MM.1S (cell line): ENCODE results near the gene AATK.

Experiments used
- DNase-seq: peaks from one replicate; pipeline ENCODE4 v3.0.0-alpha.2; 2015
- H2AFZ ChIP-seq: fragments of 300-600 bp; sonication (generic); 2 replicates; pipeline ENCODE4 v1.6.0; 2016; ENCODE audit warnings: antibody characterized with exemption, low read length
- H3F3A ChIP-seq: fragments of 300-600 bp; sonication (generic); 2 replicates; pipeline ENCODE4 v1.6.1; 2016; ENCODE audit warnings: mild to moderate bottlenecking, antibody characterized with exemption, low read length, moderate library complexity, mixed read lengths; ENCODE audit not compliant: insufficient read depth
- H3K27ac ChIP-seq: fragments of 300-600 bp; sonication (generic); 2 replicates; pipeline ENCODE4 v1.5.1; 2016; ENCODE audit warnings: mild to moderate bottlenecking, low read length
- H3K27me3 ChIP-seq: fragments of 300-600 bp; sonication (generic); replicated peaks from 2 replicates; pipeline ENCODE4 v1.6.0; 2016; ENCODE audit warnings: low read length; ENCODE audit not compliant: insufficient read depth
- H3K36me3 ChIP-seq: fragments of 300-600 bp; sonication (generic); replicated peaks from 2 replicates; pipeline ENCODE4 v1.6.1; 2016; ENCODE audit warnings: mild to moderate bottlenecking, low read length, mixed read lengths; ENCODE audit not compliant: insufficient read depth
- H3K4me1 ChIP-seq: fragments of 300-600 bp; sonication (generic); 2 replicates; pipeline ENCODE4 v1.6.1; 2016; ENCODE audit warnings: low read length, mixed read lengths
- H3K4me2 ChIP-seq: fragments of 300-600 bp; sonication (generic); 2 replicates; pipeline ENCODE4 v1.6.0; 2016; ENCODE audit warnings: low read depth, low read length
- H3K4me3 ChIP-seq: fragments of 300-600 bp; sonication (generic); 2 replicates; pipeline ENCODE4 v1.5.1; 2016; ENCODE audit warnings: low read length, mixed read lengths
- H3K79me2 ChIP-seq: fragments of 300-600 bp; sonication (generic); 2 replicates; pipeline ENCODE4 v1.6.1; 2016; ENCODE audit warnings: mixed run types, low read length, mixed read lengths
- H3K9ac ChIP-seq: fragments of 300-600 bp; sonication (generic); 2 replicates; pipeline ENCODE4 v1.6.1; 2016; ENCODE audit warnings: low read length, mixed read lengths
- H3K9me2 ChIP-seq: fragments of 300-600 bp; sonication (generic); replicated peaks from 2 replicates; pipeline ENCODE4 v1.6.1; 2016; ENCODE audit warnings: mild to moderate bottlenecking, low read length, mixed read lengths; ENCODE audit not compliant: insufficient read depth
- H3K9me3 ChIP-seq: fragments of 300-600 bp; sonication (generic); replicated peaks from 2 replicates; pipeline ENCODE4 v1.6.1; 2016; ENCODE audit warnings: mild to moderate bottlenecking, low read length, mixed read lengths; ENCODE audit not compliant: insufficient read depth
- H4K20me1 ChIP-seq: fragments of 300-600 bp; sonication (generic); 2 replicates; pipeline ENCODE4 v1.6.1; 2016; ENCODE audit warnings: mild to moderate bottlenecking, low read length, moderate library complexity, mixed read lengths; ENCODE audit not compliant: insufficient read depth
- EZH2 ChIP-seq: fragments of 300-600 bp; sonication (generic); optimal IDR thresholded peaks from 2 replicates; pipeline ENCODE3; 2017; ENCODE audit warnings: low read depth, mild to moderate bottlenecking, antibody characterized with exemption, low read length, mixed read lengths
- EZH2phosphoT487 ChIP-seq: fragments of 300-600 bp; sonication (generic); IDR thresholded peaks from 2 replicates; pipeline ENCODE4 v1.6.1; 2018; ENCODE audit warnings: antibody characterized with exemption, low read length
- TF ChIP-seq, protein P1 (sequence below): fragments of 300-600 bp; sonication (generic); IDR thresholded peaks from 2 replicates; pipeline ENCODE4 v1.5.1; 2016; ENCODE audit warnings: antibody characterized with exemption, low read length, mixed read lengths

Gene AATK

DNA sequence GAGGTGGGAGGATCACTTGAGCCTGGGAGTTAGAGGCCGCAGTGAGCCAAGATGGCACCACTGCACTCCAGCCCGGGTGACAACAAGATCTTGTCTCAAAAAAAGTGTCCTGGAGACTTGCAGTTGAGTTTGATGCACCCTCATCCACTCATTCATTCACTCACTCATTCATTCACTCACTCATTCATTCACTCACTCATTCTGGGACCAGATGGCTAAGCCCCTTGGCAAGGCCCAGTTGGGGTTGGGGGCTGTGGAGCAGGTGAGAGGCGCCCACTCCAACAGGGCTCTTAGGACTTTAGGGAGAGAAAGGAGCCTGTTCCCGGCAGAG is 1.1 kb upstream of the AATK start:
- H3K4me3 ChIP-seq: no peak overlapping the region
- H3K4me2 ChIP-seq: no peak overlapping the region
- TF ChIP-seq EZH2phosphoT487 (no peak), EZH2 (no peak)
- TF ChIP-seq, protein P1, sequence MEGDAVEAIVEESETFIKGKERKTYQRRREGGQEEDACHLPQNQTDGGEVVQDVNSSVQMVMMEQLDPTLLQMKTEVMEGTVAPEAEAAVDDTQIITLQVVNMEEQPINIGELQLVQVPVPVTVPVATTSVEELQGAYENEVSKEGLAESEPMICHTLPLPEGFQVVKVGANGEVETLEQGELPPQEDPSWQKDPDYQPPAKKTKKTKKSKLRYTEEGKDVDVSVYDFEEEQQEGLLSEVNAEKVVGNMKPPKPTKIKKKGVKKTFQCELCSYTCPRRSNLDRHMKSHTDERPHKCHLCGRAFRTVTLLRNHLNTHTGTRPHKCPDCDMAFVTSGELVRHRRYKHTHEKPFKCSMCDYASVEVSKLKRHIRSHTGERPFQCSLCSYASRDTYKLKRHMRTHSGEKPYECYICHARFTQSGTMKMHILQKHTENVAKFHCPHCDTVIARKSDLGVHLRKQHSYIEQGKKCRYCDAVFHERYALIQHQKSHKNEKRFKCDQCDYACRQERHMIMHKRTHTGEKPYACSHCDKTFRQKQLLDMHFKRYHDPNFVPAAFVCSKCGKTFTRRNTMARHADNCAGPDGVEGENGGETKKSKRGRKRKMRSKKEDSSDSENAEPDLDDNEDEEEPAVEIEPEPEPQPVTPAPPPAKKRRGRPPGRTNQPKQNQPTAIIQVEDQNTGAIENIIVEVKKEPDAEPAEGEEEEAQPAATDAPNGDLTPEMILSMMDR: no peak
- no peaks in the 10 kb centered on the region for H3K9me2 ChIP-seq
- H3K9me3 ChIP-seq: no peaks in the 10 kb centered on the region
- H3K36me3 ChIP-seq: no peaks in the 10 kb centered on the region
- no peaks in the 10 kb centered on the region for H3K79me2 ChIP-seq
- DNase-seq: no peak
- H3K27me3 ChIP-seq: peaks cover 92% of the 10 kb centered on the region
- no peaks in the 10 kb centered on the region for H4K20me1 ChIP-seq
- no peaks in the 10 kb centered on the region for H3F3A ChIP-seq
- H3K9ac ChIP-seq: no peak overlapping the region
- no peaks in the 10 kb centered on the region for H3K4me1 ChIP-seq
- no peak overlapping the region for H2AFZ ChIP-seq
- no peak overlapping the region for H3K27ac ChIP-seq

DNA sequence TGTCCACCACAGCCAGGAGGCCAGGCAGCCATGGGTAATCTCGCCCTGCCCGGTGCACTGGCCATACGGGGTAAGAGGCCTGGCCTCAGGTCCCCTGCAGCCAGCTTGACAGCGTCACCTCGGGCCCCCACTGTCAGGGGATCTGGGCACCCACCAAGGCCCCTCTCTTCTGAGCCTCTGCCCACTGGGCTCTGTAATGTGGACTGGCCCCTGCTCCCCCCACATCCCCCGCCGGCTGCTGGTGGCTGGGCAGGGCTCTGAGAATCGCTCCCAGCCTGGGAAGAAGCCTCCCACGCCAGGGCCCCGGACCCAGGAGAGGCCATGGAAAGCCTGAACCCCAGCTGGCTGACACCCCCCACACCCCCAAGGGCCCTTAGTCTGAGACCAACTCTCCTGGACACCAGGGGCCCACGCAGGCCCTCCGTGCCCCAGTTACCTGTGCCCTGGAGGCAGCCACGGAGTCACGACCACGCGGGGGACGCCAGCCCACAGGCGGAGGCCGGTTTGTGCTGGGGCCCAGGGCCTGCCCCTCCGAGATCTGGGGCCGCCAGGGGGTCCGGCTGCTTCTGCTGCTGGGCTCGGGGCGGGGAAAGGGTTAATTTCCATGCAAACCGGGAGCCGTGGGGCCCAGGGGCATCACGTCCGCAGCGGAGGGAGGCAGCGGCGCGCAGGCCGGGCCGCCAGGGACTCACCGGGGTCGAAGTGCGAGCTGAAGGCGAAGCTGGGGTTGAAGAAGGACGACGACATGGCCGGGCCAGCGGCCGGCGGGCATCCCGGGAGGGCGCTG is 582 bp downstream of the AATK start, which contains the start of gene PVALEF:
Gene PVALEF, plus strand, starts transcription at position 262 of the 787 bp plus-strand sequence. CDS start 15,720 bp downstream, outside the sequence.
- Histone ChIP-seq H3K4me1 (no peaks in the 10 kb centered on the region), H2AFZ (no peak within 1 kb of the TSS), H3K9ac (no peak within 1 kb of the TSS), H3K27me3 (peaks cover 93% of the 10 kb centered on the region), H3K4me3 (no peak within 1 kb of the TSS), H3K79me2 (no peaks in the 10 kb centered on the region), H4K20me1 (no peaks in the 10 kb centered on the region), H3K27ac (no peak within 1 kb of the TSS), H3K36me3 (no peaks in the 10 kb centered on the region), H3K9me2 (no peaks in the 10 kb centered on the region), H3F3A (no peaks in the 10 kb centered on the region), H3K4me2 (no peak within 1 kb of the TSS), H3K9me3 (no peaks in the 10 kb centered on the region)
- no peak for DNase-seq
- TF ChIP-seq, protein P1: no peak
- TF ChIP-seq EZH2: peak; percentile 76

DNA sequence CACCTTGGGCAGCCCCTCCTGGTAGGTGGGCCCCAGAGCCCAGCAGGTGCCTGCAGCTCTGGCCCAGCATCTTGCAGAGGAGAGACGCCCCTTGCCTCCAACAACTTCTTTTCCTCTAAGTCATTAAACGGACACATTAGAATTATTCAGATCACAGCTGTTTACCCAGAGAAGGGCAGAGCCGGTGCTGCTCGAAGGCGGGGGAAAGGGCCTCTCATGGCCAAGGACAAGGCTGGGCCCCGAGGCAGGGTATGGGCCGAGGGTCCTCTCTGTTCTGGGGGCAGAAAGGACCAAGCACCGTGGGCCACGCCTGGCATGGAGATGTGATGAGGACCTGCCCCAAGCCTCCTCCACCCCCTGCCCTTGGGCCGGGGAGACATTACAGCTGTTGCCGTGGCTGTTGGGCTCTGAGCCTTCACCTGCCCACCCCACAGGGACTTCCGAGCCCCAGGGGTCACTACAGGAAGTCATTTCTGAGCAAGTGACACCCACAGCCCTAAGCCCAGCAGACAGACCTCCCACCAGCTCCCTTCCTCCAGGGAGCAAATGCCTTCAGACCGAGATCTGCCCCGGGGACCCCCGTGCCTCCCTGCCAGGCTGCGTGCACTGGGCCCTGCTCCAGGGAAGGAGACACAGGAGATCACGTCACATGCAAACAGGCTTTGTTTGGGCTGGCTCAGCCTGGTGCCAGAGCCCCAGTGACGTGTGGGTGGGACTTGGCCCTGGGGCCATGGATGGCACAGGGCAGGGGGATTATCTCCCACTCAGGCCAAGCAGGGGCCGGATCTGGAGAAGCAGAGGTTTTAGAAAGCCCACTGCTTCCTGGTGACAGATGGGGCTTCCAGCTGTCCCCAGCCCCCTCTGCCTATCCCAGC is 1.4 kb downstream of the AATK start:
- H4K20me1 ChIP-seq: no peaks in the 10 kb centered on the region
- no peaks in the 10 kb centered on the region for H3K9me2 ChIP-seq
- H2AFZ ChIP-seq: no peak overlapping the region
- no peaks in the 10 kb centered on the region for H3K4me1 ChIP-seq
- no peaks in the 10 kb centered on the region for H3F3A ChIP-seq
- H3K27me3 ChIP-seq: peaks cover 92% of the 10 kb centered on the region
- no peaks in the 10 kb centered on the region for H3K36me3 ChIP-seq
- TF ChIP-seq EZH2 (no peak), EZH2phosphoT487 (no peak)
- TF ChIP-seq, protein P1: no peak
- no peaks in the 10 kb centered on the region for H3K79me2 ChIP-seq
- no peak overlapping the region for H3K4me2 ChIP-seq
- H3K27ac ChIP-seq: no peak overlapping the region
- no peaks in the 10 kb centered on the region for H3K9me3 ChIP-seq
- DNase-seq: no peak
- H3K4me3 ChIP-seq: no peak overlapping the region
- no peak overlapping the region for H3K9ac ChIP-seq
